Subcutaneous abdominal adipose tissue (tissue), 5 donors: ENCODE data around the gene CAPN3.
"Not testable (repeated sequence)": the region's sequence is repeated elsewhere in the genome, so short reads cannot be mapped to it uniquely, and the experiment has no call there.

Experiments used
- H3K27ac ChIP-seq: one replicate; pipeline ENCODE4 v1.7.0; 2013; ENCODE audit warnings: low read depth, mild to moderate bottlenecking, inconsistent platforms, low read length, moderate library complexity
- H3K27me3 ChIP-seq, 5 donors: one replicate each; pipeline ENCODE4 v1.7.0; 2013; ENCODE audit warnings: low read length in 5 of 5, inconsistent platforms in 1 of 5; ENCODE audit not compliant: control insufficient read depth in 5 of 5, insufficient read depth in 4 of 5
- H3K36me3 ChIP-seq, 5 donors: one replicate each; pipeline ENCODE4 v1.7.0; 2013; ENCODE audit warnings: low read length in 5 of 5; ENCODE audit not compliant: control insufficient read depth in 5 of 5, insufficient read depth in 5 of 5
- H3K4me1 ChIP-seq, 5 donors: one replicate each; pipeline ENCODE4 v1.7.0; 2013; ENCODE audit warnings: low read length in 5 of 5, mild to moderate bottlenecking in 3 of 5, moderate library complexity in 1 of 5; ENCODE audit not compliant: control insufficient read depth in 5 of 5, insufficient read depth in 5 of 5
- H3K4me3 ChIP-seq, 5 donors: one replicate each; pipeline ENCODE4 v1.7.0; 2013; ENCODE audit warnings: low read length in 5 of 5, low read depth in 1 of 5
- H3K9ac ChIP-seq, 5 donors: one replicate each; pipeline ENCODE4 v1.7.0; 2013; ENCODE audit warnings: low read length in 5 of 5, mild to moderate bottlenecking in 4 of 5, moderate library complexity in 3 of 5
- H3K9me3 ChIP-seq, 5 donors: one replicate each; pipeline ENCODE4 v1.7.0; 2013; ENCODE audit warnings: low read length in 5 of 5; ENCODE audit not compliant: control insufficient read depth in 5 of 5
- donor health status: healthy.
- donor health status: healthy.
- donor health status: healthy.
- donor health status: healthy.
- donor health status: healthy.

The CAPN3 gene

GRCh38 chr15:42332331-42332730 lies 27.0 kb upstream of the CAPN3 start:
- Histone ChIP-seq H3K36me3 (peaks cover 18 to 45% (median 21%) of the 10 kb centered on the region in 5 donors), H3K9me3 (peaks cover 0 to 9% (median 7%) of the 10 kb centered on the region in 5 donors), H3K27me3 (no peaks in the 10 kb centered on the region), H3K4me1 (no peaks in the 10 kb centered on the region), H3K9ac (no peak overlapping the region), H3K4me3 (no peak overlapping the region), H3K27ac (no peak overlapping the region)

- Histone ChIP-seq H3K36me3 (peaks cover 8 to 22% (median 16%) of the 10 kb centered on the region in 5 donors), H3K4me3 (no peak overlapping the region), H3K9me3 (peaks cover 0 to 9% (median 7%) of the 10 kb centered on the region in 5 donors), H3K27me3 (no peaks in the 10 kb centered on the region), H3K27ac (no peak overlapping the region), H3K4me1 (no peaks in the 10 kb centered on the region), H3K9ac (no peak overlapping the region)
Observed at GRCh38 chr15:42335074-42335473, 24.2 kb upstream of the CAPN3 start.

- H3K27me3 ChIP-seq, H3K4me1 ChIP-seq, H3K9me3 ChIP-seq, H3K4me3 ChIP-seq, H3K9ac ChIP-seq, H3K27ac ChIP-seq: not testable (repeated sequence)
- peaks cover 3 to 15% (median 6%) of the 10 kb centered on the region in 5 donors for H3K36me3 ChIP-seq
Observed at GRCh38 chr15:42336650-42337049, 22.7 kb upstream of the CAPN3 start.

- H3K9ac ChIP-seq, H3K4me3 ChIP-seq, H3K27ac ChIP-seq, H3K27me3 ChIP-seq, H3K9me3 ChIP-seq, H3K4me1 ChIP-seq: not testable (repeated sequence)
- peaks cover 3 to 15% (median 6%) of the 10 kb centered on the region in 5 donors for H3K36me3 ChIP-seq
Observed at GRCh38 chr15:42337104-42337503, 22.2 kb upstream of the CAPN3 start.

GRCh38 chr15:42338500-42338899 lies 20.8 kb upstream of the CAPN3 start:
- H3K9ac ChIP-seq: no peak overlapping the region
- peaks cover 0 to 9% (median 7%) of the 10 kb centered on the region in 5 donors for H3K9me3 ChIP-seq
- H3K27ac ChIP-seq: no peak overlapping the region
- H3K4me3 ChIP-seq: no peak overlapping the region
- H3K36me3 ChIP-seq: peaks cover 7 to 20% (median 18%) of the 10 kb centered on the region in 5 donors
- H3K4me1 ChIP-seq: no peaks in the 10 kb centered on the region
- no peaks in the 10 kb centered on the region for H3K27me3 ChIP-seq

- H3K4me1 ChIP-seq: peaks cover 0 to 4% (median 0%) of the 10 kb centered on the region in 5 donors
- no peak overlapping the region for H3K9ac ChIP-seq
- H3K27me3 ChIP-seq: no peaks in the 10 kb centered on the region
- H3K4me3 ChIP-seq: no peak overlapping the region
- peaks cover 32 to 45% (median 41%) of the 10 kb centered on the region in 5 donors for H3K36me3 ChIP-seq
- H3K9me3 ChIP-seq: no peaks in the 10 kb centered on the region
- H3K27ac ChIP-seq: no peak overlapping the region
Observed at GRCh38 chr15:42343596-42344232, 15.6 kb upstream of the CAPN3 start.

- Histone ChIP-seq H3K9me3 (no peaks in the 10 kb centered on the region), H3K4me3 (no peak overlapping the region), H3K27me3 (no peaks in the 10 kb centered on the region), H3K9ac (no peak overlapping the region), H3K36me3 (peaks cover 38 to 54% (median 44%) of the 10 kb centered on the region in 5 donors), H3K27ac (no peak overlapping the region), H3K4me1 (peaks cover 0 to 4% (median 0%) of the 10 kb centered on the region in 5 donors)
Observed at GRCh38 chr15:42344763-42345162, 14.5 kb upstream of the CAPN3 start.

- H3K36me3 ChIP-seq: peaks cover 38 to 54% (median 44%) of the 10 kb centered on the region in 5 donors
- H3K27me3 ChIP-seq: no peaks in the 10 kb centered on the region
Observed at GRCh38 chr15:42345504-42345903, 13.8 kb upstream of the CAPN3 start.

GRCh38 chr15:42348083-42348482 lies 11.2 kb upstream of the CAPN3 start:
- Histone ChIP-seq H3K9ac (no peak overlapping the region), H3K4me1 (peaks cover 0 to 14% (median 0%) of the 10 kb centered on the region in 5 donors), H3K27ac (no peak overlapping the region), H3K27me3 (no peaks in the 10 kb centered on the region), H3K36me3 (peaks cover 46 to 65% (median 53%) of the 10 kb centered on the region in 5 donors), H3K9me3 (no peaks in the 10 kb centered on the region), H3K4me3 (no peak overlapping the region)

More at GRCh38 chr15:42345504-42345903, 13.8 kb upstream of the CAPN3 start:
- Histone ChIP-seq H3K4me1 (peaks cover 0 to 4% (median 0%) of the 10 kb centered on the region in 5 donors), H3K27ac (no peak overlapping the region), H3K9me3 (no peaks in the 10 kb centered on the region), H3K9ac (no peak overlapping the region), H3K4me3 (no peak overlapping the region)

- Histone ChIP-seq H3K4me1 (peaks cover 0 to 14% (median 0%) of the 10 kb centered on the region in 5 donors), H3K27ac (no peak overlapping the region), H3K36me3 (peaks cover 37 to 64% (median 49%) of the 10 kb centered on the region in 5 donors), H3K9me3 (no peaks in the 10 kb centered on the region), H3K9ac (no peak overlapping the region), H3K27me3 (no peaks in the 10 kb centered on the region), H3K4me3 (no peak overlapping the region)
Observed at GRCh38 chr15:42349186-42349585, 10.1 kb upstream of the CAPN3 start.
